H9 (cell line): ENCODE data around the gene PPRC1. TPM values are rescaled to one million over a fixed set of nuclear protein-coding genes. Genes with fewer than 3 reads are reported as not detected.

Experiments used
- DNase-seq: peaks from one replicate; pipeline ENCODE4 v3.0.0-alpha.2; 2017
- H2AFZ ChIP-seq: one replicate; pipeline ENCODE4 v1.6.1; 2013; ENCODE audit warnings: mild to moderate bottlenecking, low read length, control low read depth, moderate library complexity
- H2AK5ac ChIP-seq: 2 replicates; pipeline ENCODE4 v1.6.1; 2013; ENCODE audit warnings: low read length, control low read depth, mixed read lengths; ENCODE audit not compliant: insufficient read length
- H2BK120ac ChIP-seq: one replicate; pipeline ENCODE4 v1.6.1; 2013; ENCODE audit warnings: low read depth, mild to moderate bottlenecking, low read length, control low read depth, inconsistent platforms; ENCODE audit not compliant: poor library complexity, severe bottlenecking
- H2BK12ac ChIP-seq: 2 replicates; pipeline ENCODE4 v1.6.1; 2013; ENCODE audit warnings: low read length, control low read depth, mixed read lengths, low read depth; ENCODE audit not compliant: insufficient read length
- H2BK15ac ChIP-seq: 2 replicates; pipeline ENCODE4 v1.6.1; 2013; ENCODE audit warnings: low read depth, low read length, control low read depth
- H2BK20ac ChIP-seq: one replicate; pipeline ENCODE4 v1.6.1; 2013; ENCODE audit warnings: low read depth, mild to moderate bottlenecking, low read length, control low read depth, inconsistent platforms; ENCODE audit not compliant: poor library complexity, severe bottlenecking
- H2BK5ac ChIP-seq: 2 replicates; pipeline ENCODE4 v1.6.1; 2013; ENCODE audit warnings: low read length, control low read depth, mixed read lengths; ENCODE audit not compliant: insufficient read length
- H3K14ac ChIP-seq: 2 replicates; pipeline ENCODE4 v1.6.1; 2013; ENCODE audit warnings: low read length, control low read depth; ENCODE audit not compliant: insufficient read depth
- H3K18ac ChIP-seq: 2 replicates; pipeline ENCODE4 v1.6.1; 2013; ENCODE audit warnings: low read depth, mild to moderate bottlenecking, mixed read lengths, low read length, control low read depth; ENCODE audit not compliant: insufficient read length
- H3K23ac ChIP-seq: 2 replicates; pipeline ENCODE4 v1.6.1; 2013; ENCODE audit warnings: low read length, control low read depth, mixed read lengths, low read depth; ENCODE audit not compliant: insufficient read length
- H3K23me2 ChIP-seq: 2 replicates; pipeline ENCODE4 v1.6.1; 2013; ENCODE audit warnings: low read depth, mild to moderate bottlenecking, mixed read lengths, low read length, control low read depth; ENCODE audit not compliant: insufficient read length, poor library complexity, severe bottlenecking
- H3K27ac ChIP-seq: 2 replicates; pipeline ENCODE4 v1.5.1; 2013; ENCODE audit warnings: low read length, control low read depth, mixed read lengths, low read depth; ENCODE audit not compliant: insufficient read length
- H3K27me3 ChIP-seq: 2 replicates; pipeline ENCODE4 v1.6.1; 2013; ENCODE audit warnings: low read length, control low read depth, inconsistent platforms; ENCODE audit not compliant: insufficient read depth
- H3K4ac ChIP-seq: 2 replicates; pipeline ENCODE4 v1.6.1; 2013; ENCODE audit warnings: low read depth, mild to moderate bottlenecking, control low read depth, inconsistent platforms, low read length, moderate library complexity
- H3K4me1 ChIP-seq: 2 replicates; pipeline ENCODE4 v1.6.1; 2013; ENCODE audit warnings: low read length, control low read depth, inconsistent platforms; ENCODE audit not compliant: insufficient read depth
- H3K4me2 ChIP-seq: 2 replicates; pipeline ENCODE4 v1.6.1; 2013; ENCODE audit warnings: low read length, control low read depth, mixed read lengths; ENCODE audit not compliant: insufficient read length, insufficient read depth
- H3K56ac ChIP-seq: 2 replicates; pipeline ENCODE4 v1.6.1; 2013; ENCODE audit warnings: low read depth, mild to moderate bottlenecking, mixed read lengths, low read length, control low read depth; ENCODE audit not compliant: insufficient read length
- H3K79me1 ChIP-seq: 2 replicates; pipeline ENCODE4 v1.6.1; 2013; ENCODE audit warnings: low read depth, mild to moderate bottlenecking, moderate library complexity, low read length, control low read depth, inconsistent platforms; ENCODE audit not compliant: insufficient read depth, poor library complexity, severe bottlenecking
- H3K79me2 ChIP-seq: 2 replicates; pipeline ENCODE4 v1.6.1; 2013; ENCODE audit warnings: low read length, control low read depth, inconsistent platforms; ENCODE audit not compliant: insufficient read depth
- H3K9ac ChIP-seq: 2 replicates; pipeline ENCODE4 v1.6.1; 2013; ENCODE audit warnings: low read length, control low read depth, mixed read lengths; ENCODE audit not compliant: insufficient read length; ENCODE audit errors: extremely low read depth
- H3K9me3 ChIP-seq: one replicate; pipeline ENCODE4 v1.6.1; 2013; ENCODE audit warnings: low read depth, low read length, inconsistent platforms; ENCODE audit not compliant: control insufficient read depth
- H3T11ph ChIP-seq: one replicate; pipeline ENCODE4 v1.6.1; 2013; ENCODE audit warnings: mild to moderate bottlenecking, low read length, control low read depth, inconsistent platforms
- H4K20me1 ChIP-seq: one replicate; pipeline ENCODE4 v1.6.1; 2013; ENCODE audit not compliant: control insufficient read depth, insufficient read length, insufficient read depth
- H4K5ac ChIP-seq: 2 replicates; pipeline ENCODE4 v1.6.1; 2013; ENCODE audit warnings: low read depth, mild to moderate bottlenecking, mixed read lengths, low read length, control low read depth; ENCODE audit not compliant: insufficient read length
- H4K8ac ChIP-seq: replicated peaks from 2 replicates; pipeline ENCODE4 v1.6.1; 2013; ENCODE audit warnings: low read length, control low read depth, mixed read lengths, low read depth; ENCODE audit not compliant: insufficient read length
- H4K91ac ChIP-seq: 2 replicates; pipeline ENCODE4 v1.6.1; 2013; ENCODE audit warnings: low read depth, mild to moderate bottlenecking, moderate library complexity, mixed read lengths, low read length, control low read depth; ENCODE audit not compliant: insufficient read length
- H3K27ac Mint-ChIP-seq, 3 experiments: 2 replicates in 2 of 3; 3 replicates in 1 of 3; pipeline ENCODE4 v1.8.0; 2020 to 2021; ENCODE audit warnings: mixed read lengths in 3 of 3, mild to moderate bottlenecking in 1 of 3, moderate library complexity in 1 of 3
- H3K27me3 Mint-ChIP-seq: 2 replicates; pipeline ENCODE4 v1.8.0; 2021; ENCODE audit warnings: low read depth, mild to moderate bottlenecking, moderate library complexity, mixed read lengths
- H3K36me3 Mint-ChIP-seq, 3 experiments: 2 replicates in 2 of 3; 3 replicates in 1 of 3; pipeline ENCODE4 v1.8.0; 2020 to 2021; ENCODE audit warnings: low read depth in 3 of 3, mixed read lengths in 3 of 3; ENCODE audit not compliant: insufficient read depth in 1 of 3
- H3K4me1 Mint-ChIP-seq, 2 experiments: 2 replicates each; pipeline ENCODE4 v1.8.0; 2020; ENCODE audit warnings: mixed read lengths in 2 of 2
- H3K4me3 Mint-ChIP-seq, 2 experiments: 2 replicates in 1 of 2; 3 replicates in 1 of 2; pipeline ENCODE4 v1.8.0; 2020 to 2021; ENCODE audit warnings: mild to moderate bottlenecking in 2 of 2, mixed read lengths in 2 of 2, moderate library complexity in 1 of 2
- H3K9me3 Mint-ChIP-seq, 2 experiments: 2 replicates in 1 of 2; 3 replicates in 1 of 2; pipeline ENCODE4 v1.8.0; 2020; ENCODE audit warnings: mild to moderate bottlenecking in 2 of 2, mixed read lengths in 2 of 2, moderate library complexity in 1 of 2
- CTCF ChIP-seq: fragments of 200-600 bp; sonication (generic); conservative IDR thresholded peaks from 3 replicates; pipeline ENCODE4 v1.8.0; 2021; ENCODE audit warnings: antibody characterized with exemption, mild to moderate bottlenecking
- WGBS: extraction: QIAGEN DNeasy Blood & Tissue Kit; methylation state at CpG from one replicate; pipeline ENCODE4 v1.1.7; 2013; ENCODE audit warnings: missing lambda C conversion rate, low lambda C conversion rate, mixed read lengths; ENCODE audit not compliant: insufficient read length; ENCODE audit errors: extremely low coverage; 5-methylcytosine and 5-hydroxymethylcytosine counted together
- total RNA-seq: library from RNA; stranded (reverse); gene quantifications from 2 replicates; pipeline ENCODE4 v1.2.1, GENCODE V29; 2021

PPRC1 gene
- total RNA-seq, 1 experiment from 2014 or later, result 121 TPM

- no peak overlapping the region for H3K56ac ChIP-seq
- no peaks in the 10 kb centered on the region for H3K4me1 Mint-ChIP-seq
- H4K5ac ChIP-seq, result no peak overlapping the region
- H3K79me1 ChIP-seq, result no peaks in the 10 kb centered on the region
- no peak overlapping the region for H4K91ac ChIP-seq
- no peak for TF ChIP-seq CTCF
- no peak overlapping the region for H3K23ac ChIP-seq
- no peak overlapping the region for H3K4ac ChIP-seq
- H3K36me3 Mint-ChIP-seq, result peaks cover 0 to 1% (median 0%) of the 10 kb centered on the region in 3 experiments; a peak in 2 of 7 replicates
- no CpG with 5 or more reads among the region's 3 CpGs for WGBS
- H4K20me1 ChIP-seq, result no peaks in the 10 kb centered on the region
- no peak overlapping the region for H2BK5ac ChIP-seq
- no peaks in the 10 kb centered on the region for H3K9me3 ChIP-seq
- H4K8ac ChIP-seq, result no peak overlapping the region
- no peak overlapping the region for H3K27ac ChIP-seq
- H3K27me3 Mint-ChIP-seq, result peaks cover 2% of the 10 kb centered on the region; the same call in 1 of the 2 replicates
- no peaks in the 10 kb centered on the region for H3K79me2 ChIP-seq
- no peaks in the 10 kb centered on the region for H3K27me3 ChIP-seq
- no peak overlapping the region for H2BK120ac ChIP-seq
- no peak overlapping the region for H2AFZ ChIP-seq
- DNase-seq, result no peak
- H3K9me3 Mint-ChIP-seq, result no peaks in the 10 kb centered on the region
- no peak overlapping the region for H2BK15ac ChIP-seq
- no peak overlapping the region for H3T11ph ChIP-seq
- no peak overlapping the region for H2BK20ac ChIP-seq
- no peak overlapping the region for H3K9ac ChIP-seq
- no peak overlapping the region for H3K4me2 ChIP-seq
- no peaks in the 10 kb centered on the region for H3K23me2 ChIP-seq
- no peak overlapping the region for H2BK12ac ChIP-seq
- no peak overlapping the region for H2AK5ac ChIP-seq
- H3K4me1 ChIP-seq, result no peaks in the 10 kb centered on the region
- H3K14ac ChIP-seq, result no peak overlapping the region
- no peak overlapping the region for H3K4me3 Mint-ChIP-seq
- H3K18ac ChIP-seq, result no peak overlapping the region
- H3K27ac Mint-ChIP-seq, result no peak overlapping the region
Measured at GRCh38 chr10:102085336-102085735, 47.5 kb upstream of the PPRC1 start.
